ENCODE measurements around the gene STK10. TPM values are rescaled to one million over a fixed set of nuclear protein-coding genes. Genes with fewer than 3 reads are reported as not detected.

The STK10 gene
- polyA plus RNA-seq, 3 donors = 21.5 to 180 (median 47.4) TPM

DNA sequence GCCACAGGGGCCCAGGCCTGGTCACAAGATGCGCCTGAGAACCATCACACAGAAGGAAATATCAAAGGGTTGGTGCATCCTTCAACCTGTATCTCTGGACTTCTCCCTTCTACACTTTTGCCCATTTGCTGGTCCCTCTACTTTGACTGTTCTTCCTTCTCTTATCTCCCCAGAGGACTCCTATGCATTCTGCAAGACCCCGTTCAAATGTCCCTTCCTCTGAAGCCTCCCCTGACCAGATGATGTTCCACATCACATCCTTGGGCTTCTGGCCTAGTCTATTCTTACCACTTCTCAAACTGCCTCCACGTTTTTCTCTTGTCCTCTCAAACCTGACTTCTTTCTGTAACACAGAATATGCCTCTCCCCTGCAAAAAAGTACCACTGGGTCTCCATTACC lies 34.3 kb downstream of the STK10 start:
- H3K4me1 ChIP-seq (ENCODE audit: control insufficient read depth in 1 of 2, insufficient read depth in 2 of 2, low read length in 2 of 2) = peaks cover 63 to 72% of the 10 kb centered on the region in 2 donors
- no peaks in the 10 kb centered on the region for H3K9me3 ChIP-seq (replicated peaks in 1 of 2; ENCODE audit: control insufficient read depth in 1 of 2, insufficient read depth in 1 of 2, low read length in 2 of 2)
- WGBS (ENCODE audit: insufficient coverage) = 83% methylated on average over 3 of the region's 3 CpGs
- H3K27me3 ChIP-seq (ENCODE audit: control insufficient read depth in 2 of 2, insufficient read depth in 2 of 2, low read length in 2 of 2) = no peaks in the 10 kb centered on the region
- intact Hi-C loops (cut with micrococcal nuclease) = loop anchor here (2.0 to 5.0 kb wide), 2 partner anchors 33 to 34 kb away; partner anchors contain the start of gene STK10 (in 1 of the 2)
- H3K27ac ChIP-seq (ENCODE audit: low read depth in 1 of 2, low read length in 2 of 2) = peak overlapping the region; percentile 85 to 86
- Mint-ChIP-seq H3K9me3 (peaks cover 0 to 2% (median 0%) of the 10 kb centered on the region in 7 donors), H3K4me3 (peak overlapping the region in 1 of 2 donors; percentile 8), H3K36me3 (peaks cover 78 to 91% of the 10 kb centered on the region in 2 donors), H3K27me3 (ENCODE audit: low read depth in 3 of 3) (peaks cover 0 to 4% (median 2%) of the 10 kb centered on the region in 3 donors), H3K27ac (peak overlapping the region; percentile 97 to 99 (median 99)), H3K4me1 (peaks cover 74% of the 10 kb centered on the region)
- TF ChIP-seq, protein P1, sequence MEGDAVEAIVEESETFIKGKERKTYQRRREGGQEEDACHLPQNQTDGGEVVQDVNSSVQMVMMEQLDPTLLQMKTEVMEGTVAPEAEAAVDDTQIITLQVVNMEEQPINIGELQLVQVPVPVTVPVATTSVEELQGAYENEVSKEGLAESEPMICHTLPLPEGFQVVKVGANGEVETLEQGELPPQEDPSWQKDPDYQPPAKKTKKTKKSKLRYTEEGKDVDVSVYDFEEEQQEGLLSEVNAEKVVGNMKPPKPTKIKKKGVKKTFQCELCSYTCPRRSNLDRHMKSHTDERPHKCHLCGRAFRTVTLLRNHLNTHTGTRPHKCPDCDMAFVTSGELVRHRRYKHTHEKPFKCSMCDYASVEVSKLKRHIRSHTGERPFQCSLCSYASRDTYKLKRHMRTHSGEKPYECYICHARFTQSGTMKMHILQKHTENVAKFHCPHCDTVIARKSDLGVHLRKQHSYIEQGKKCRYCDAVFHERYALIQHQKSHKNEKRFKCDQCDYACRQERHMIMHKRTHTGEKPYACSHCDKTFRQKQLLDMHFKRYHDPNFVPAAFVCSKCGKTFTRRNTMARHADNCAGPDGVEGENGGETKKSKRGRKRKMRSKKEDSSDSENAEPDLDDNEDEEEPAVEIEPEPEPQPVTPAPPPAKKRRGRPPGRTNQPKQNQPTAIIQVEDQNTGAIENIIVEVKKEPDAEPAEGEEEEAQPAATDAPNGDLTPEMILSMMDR (IDR thresholded peaks at IDR 0.05) = no peak
- no peak overlapping the region for H3K4me2 ChIP-seq (replicated peaks; ENCODE audit: extremely low read depth, low read length, poor library complexity, severe bottlenecking)
- peaks cover 34 to 73% of the 10 kb centered on the region in 2 donors for H3K36me3 ChIP-seq (replicated peaks in 1 of 2; ENCODE audit: control insufficient read depth in 1 of 2, insufficient read depth in 2 of 2, low read length in 2 of 2)
- peaks cover 89% of the 10 kb centered on the region for H3K79me2 ChIP-seq (ENCODE audit: insufficient read depth, low read length)
- no peak for DNase-seq
- H3K4me3 ChIP-seq (replicated peaks in 1 of 3; ENCODE audit: low read depth in 2 of 3, low read length in 3 of 3) = peak overlapping the region in 1 of 3 experiments; percentile 1
- H2AFZ ChIP-seq (ENCODE audit: insufficient read depth, low read depth, low read length, poor library complexity, severe bottlenecking) = no peak overlapping the region
- no peak overlapping the region for H3K9ac ChIP-seq (ENCODE audit: insufficient read depth, low read length, poor library complexity, severe bottlenecking)
- peaks cover 67% of the 10 kb centered on the region for H4K20me1 ChIP-seq (ENCODE audit: insufficient read depth, low read length)

DNA sequence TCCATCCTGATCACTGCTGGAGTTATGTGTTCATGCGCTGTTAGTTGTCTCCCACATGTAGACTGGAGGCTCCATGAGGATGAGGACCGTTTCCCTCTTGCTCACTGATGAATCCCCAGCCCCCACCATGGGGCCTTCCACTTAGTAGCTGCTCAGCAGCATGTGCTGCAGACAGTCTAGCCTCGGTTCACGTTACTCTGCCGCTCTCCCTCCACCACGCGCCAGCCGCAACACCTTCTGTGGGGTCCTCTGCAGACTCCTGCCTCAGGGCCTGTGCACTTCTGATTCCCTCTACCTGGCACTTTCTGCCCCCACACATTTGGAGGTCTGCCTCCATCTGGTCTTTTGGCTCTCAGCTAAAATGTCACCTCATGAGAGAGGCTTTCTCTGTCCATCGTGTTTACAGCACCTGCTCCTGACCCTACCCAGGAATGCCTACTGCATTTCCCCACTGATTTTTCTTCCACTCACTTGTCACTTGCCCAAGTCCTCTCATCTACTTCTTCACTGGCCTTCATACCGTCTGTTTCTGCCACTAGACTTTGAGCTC lies 36.3 kb downstream of the STK10 start:
- Mint-ChIP-seq H3K9me3 (no peaks in the 10 kb centered on the region), H3K4me3 (no peak overlapping the region), H3K27ac (peak overlapping the region; percentile 97 to 99 (median 99)), H3K27me3 (ENCODE audit: low read depth in 3 of 3) (peaks cover 0 to 2% (median 2%) of the 10 kb centered on the region in 3 donors), H3K36me3 (peaks cover 84 to 93% of the 10 kb centered on the region in 2 donors), H3K4me1 (peaks cover 74% of the 10 kb centered on the region)
- Histone ChIP-seq H3K79me2 (ENCODE audit: insufficient read depth, low read length) (peaks cover 89% of the 10 kb centered on the region), H3K36me3 (replicated peaks in 1 of 2; ENCODE audit: control insufficient read depth in 1 of 2, insufficient read depth in 2 of 2, low read length in 2 of 2) (peaks cover 50 to 74% of the 10 kb centered on the region in 2 donors), H3K4me3 (replicated peaks in 1 of 3; ENCODE audit: low read depth in 2 of 3, low read length in 3 of 3) (peak overlapping the region in 1 of 3 experiments; percentile 51), H3K4me1 (ENCODE audit: control insufficient read depth in 1 of 2, insufficient read depth in 2 of 2, low read length in 2 of 2) (peaks cover 64 to 71% of the 10 kb centered on the region in 2 donors), H3K4me2 (replicated peaks; ENCODE audit: extremely low read depth, low read length, poor library complexity, severe bottlenecking) (peak overlapping the region; percentile 21), H4K20me1 (ENCODE audit: insufficient read depth, low read length) (peaks cover 68% of the 10 kb centered on the region), H3K27ac (ENCODE audit: low read depth in 1 of 2, low read length in 2 of 2) (peak overlapping the region; percentile 85 to 86), H3K9ac (ENCODE audit: insufficient read depth, low read length, poor library complexity, severe bottlenecking) (no peak overlapping the region), H3K27me3 (ENCODE audit: control insufficient read depth in 2 of 2, insufficient read depth in 2 of 2, low read length in 2 of 2) (no peaks in the 10 kb centered on the region), H2AFZ (ENCODE audit: insufficient read depth, low read depth, low read length, poor library complexity, severe bottlenecking) (no peak overlapping the region), H3K9me3 (replicated peaks in 1 of 2; ENCODE audit: control insufficient read depth in 1 of 2, insufficient read depth in 1 of 2, low read length in 2 of 2) (no peaks in the 10 kb centered on the region)
- WGBS (ENCODE audit: insufficient coverage) = 92% methylated on average over 9 of the region's 10 CpGs
- TF ChIP-seq, protein P1 (IDR thresholded peaks at IDR 0.05) = no peak
- intact Hi-C loops (cut with micrococcal nuclease) = loop anchor here (2.0 to 5.0 kb wide), 3 partner anchors 35 to 37 kb away; partner anchors contain the start of gene STK10 (in 1 of the 2)
- no peak for DNase-seq
